NT2/D1 (cell line): ENCODE data around the gene STAM.
"Not testable (repeated sequence)": the region's sequence is repeated elsewhere in the genome, so short reads cannot be mapped to it uniquely, and the experiment has no call there.

Experiments
- DNase-seq: peaks from one replicate; pipeline ENCODE4 v3.0.0-alpha.2; 2011; ENCODE audit warnings: low read depth, low spot score
- H3K27me3 ChIP-seq: 2 replicates; pipeline ENCODE4 v1.6.0; 2011; ENCODE audit warnings: mild to moderate bottlenecking; ENCODE audit not compliant: insufficient read length, insufficient read depth
- H3K36me3 ChIP-seq: 2 replicates; pipeline ENCODE4 v1.6.1; 2011; ENCODE audit warnings: mild to moderate bottlenecking, low read length, mixed read lengths; ENCODE audit not compliant: insufficient read depth, insufficient read length
- H3K4me1 ChIP-seq: 2 replicates; pipeline ENCODE4 v1.5.1; 2011; ENCODE audit not compliant: insufficient read depth, insufficient read length
- H3K4me3 ChIP-seq: 2 replicates; pipeline ENCODE4 v1.5.1; 2011; ENCODE audit warnings: low read depth; ENCODE audit not compliant: insufficient read length
- H3K9ac ChIP-seq: 2 replicates; pipeline ENCODE4 v1.6.0; 2011; ENCODE audit warnings: low read depth; ENCODE audit not compliant: insufficient read length
- H3K9me3 ChIP-seq: 2 replicates; pipeline ENCODE4 v1.5.1; 2011; ENCODE audit warnings: mild to moderate bottlenecking, low read length; ENCODE audit not compliant: insufficient read depth
- SUZ12 ChIP-seq: IDR thresholded peaks from 2 replicates; pipeline ENCODE4 v1.6.1; 2011; ENCODE audit not compliant: insufficient read length, insufficient read depth; ENCODE audit errors: extremely low read depth
- YY1 ChIP-seq: IDR thresholded peaks from 2 replicates; pipeline ENCODE4 v1.6.1; 2011; ENCODE audit not compliant: insufficient read length, insufficient read depth
- ZNF274 ChIP-seq: IDR thresholded peaks from 2 replicates; pipeline ENCODE4 v1.6.1; 2011; ENCODE audit warnings: mild to moderate bottlenecking, low read depth, low read length

STAM gene

DNA sequence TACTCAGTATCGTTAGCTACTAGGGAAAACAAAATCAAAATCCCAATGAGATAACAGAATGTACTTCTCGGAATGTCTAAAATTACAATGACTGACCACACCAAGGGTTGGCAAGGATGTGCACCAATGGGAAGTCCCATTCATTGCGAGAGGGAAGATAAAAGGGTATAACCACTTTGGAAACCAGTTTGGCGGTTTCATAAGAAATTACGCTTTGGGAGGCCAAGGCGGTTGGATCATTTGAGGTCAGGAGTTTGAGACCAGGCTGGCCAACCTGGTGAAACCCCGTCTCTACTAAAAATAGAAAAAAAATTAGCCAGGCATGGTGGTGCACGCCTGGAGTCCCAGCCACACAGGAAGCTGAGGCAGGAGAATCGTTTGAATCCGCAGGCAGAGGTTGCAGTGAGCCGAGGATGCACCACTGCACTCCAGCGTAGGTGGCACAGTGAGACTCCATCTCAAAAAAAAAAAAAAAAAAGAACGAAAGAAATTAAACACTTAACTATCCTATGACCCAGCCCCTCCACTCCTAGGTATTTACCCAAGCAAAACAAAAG, 34.4 kb upstream of the STAM start:
- H3K27me3 ChIP-seq: no peaks in the 10 kb centered on the region
- H3K9me3 ChIP-seq: no peaks in the 10 kb centered on the region
- no peak overlapping the region for H3K9ac ChIP-seq
- H3K4me3 ChIP-seq: no peak overlapping the region
- H3K36me3 ChIP-seq: peaks cover 20% of the 10 kb centered on the region
- H3K4me1 ChIP-seq: no peaks in the 10 kb centered on the region
- TF ChIP-seq SUZ12 (no peak), ZNF274 (no peak)
- no peak for DNase-seq

DNA sequence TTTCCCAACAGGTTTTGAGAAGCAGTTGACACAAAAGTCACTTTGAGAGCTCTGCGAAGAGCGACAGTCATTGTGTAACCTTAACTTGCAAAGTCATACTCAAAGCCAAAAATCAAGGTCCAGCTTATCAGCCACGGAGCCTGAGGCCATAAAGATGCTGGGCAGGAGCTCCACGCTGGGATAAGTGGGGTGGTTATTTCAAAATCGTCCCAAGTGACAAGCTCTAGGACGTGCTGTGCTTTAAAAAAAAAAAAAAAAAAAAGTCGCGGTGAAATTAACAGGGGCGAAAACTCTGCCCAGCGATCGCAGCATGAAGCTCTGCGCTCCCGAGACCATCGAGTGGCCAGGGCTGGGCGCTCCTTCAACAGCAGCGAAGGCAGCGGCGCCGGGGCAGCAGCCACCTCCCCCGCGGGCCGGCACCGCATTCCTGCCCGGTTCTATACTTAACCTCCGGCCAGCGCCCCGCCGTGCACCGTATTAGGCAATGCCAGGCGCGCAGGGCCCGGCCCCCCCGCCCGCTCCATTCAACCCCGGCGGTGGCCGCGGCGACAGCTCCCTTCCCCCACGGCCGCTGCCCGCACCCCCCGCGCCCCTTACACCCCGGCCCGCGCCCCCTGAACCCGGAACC, 27.4 kb upstream of the STAM start:
- no peak for DNase-seq
- Histone ChIP-seq H3K4me1 (no peaks in the 10 kb centered on the region), H3K27me3 (no peaks in the 10 kb centered on the region), H3K9ac (peak overlapping the region; percentile 79), H3K4me3 (peak overlapping the region; percentile 61), H3K9me3 (no peaks in the 10 kb centered on the region), H3K36me3 (peaks cover 23% of the 10 kb centered on the region)
- no peak for TF ChIP-seq ZNF274

DNA sequence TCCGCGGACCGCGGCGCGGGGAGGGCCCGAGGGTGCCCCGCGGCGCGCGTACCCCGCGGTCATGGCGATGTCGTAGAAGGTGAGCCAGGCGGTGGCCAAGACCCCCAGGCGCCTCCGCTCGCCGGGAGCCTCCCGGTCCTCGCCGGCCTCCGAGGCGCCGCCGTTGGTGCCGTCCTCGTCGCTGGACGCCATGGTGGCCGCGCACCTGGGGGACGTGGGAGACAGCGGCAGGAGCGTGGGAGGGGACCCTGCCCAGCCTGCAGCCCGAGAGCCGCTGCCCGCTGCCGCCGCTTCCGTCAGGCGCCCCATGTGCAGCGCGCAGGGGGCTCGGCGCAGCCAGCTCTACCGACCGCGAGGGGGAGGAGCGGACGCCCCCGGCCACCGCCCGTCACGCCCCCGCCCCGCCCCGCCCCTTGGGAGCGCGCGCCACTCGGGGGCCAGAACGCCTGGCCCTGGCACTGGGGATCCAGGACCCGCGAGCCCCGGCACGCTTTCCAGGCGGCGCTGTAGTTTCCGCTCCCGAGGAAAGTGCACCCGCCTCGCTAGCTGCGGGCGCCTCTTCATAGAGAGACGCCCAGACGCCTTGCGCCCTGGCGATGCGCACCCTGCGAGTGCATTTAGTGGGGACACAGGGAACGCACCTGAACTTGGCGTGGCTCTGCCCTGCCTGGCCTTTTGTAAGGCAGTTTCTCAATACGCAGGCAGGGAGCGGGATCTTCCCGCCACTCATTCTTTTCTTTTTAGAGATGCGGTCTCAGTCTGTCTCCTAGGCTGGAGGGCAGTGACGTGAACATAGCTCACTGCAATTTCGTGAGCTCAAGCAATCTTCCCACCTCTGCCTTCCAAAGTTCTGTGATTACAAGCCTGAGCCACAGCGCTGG, 26.7 kb upstream of the STAM start, which contains the start of gene HACD1:
TSS of gene HACD1 (minus strand) at position 344 of the 881 bp plus-strand sequence. CDS start at position 309, 35 bp downstream.
- peak within 1 kb of the TSS; percentile 61 for H3K4me3 ChIP-seq
- H3K36me3 ChIP-seq: peaks cover 23% of the 10 kb centered on the region
- H3K27me3 ChIP-seq: no peaks in the 10 kb centered on the region
- peak within 1 kb of the TSS; percentile 79 for H3K9ac ChIP-seq
- DNase-seq: no peak
- no peaks in the 10 kb centered on the region for H3K9me3 ChIP-seq
- H3K4me1 ChIP-seq: no peaks in the 10 kb centered on the region
- TF ChIP-seq ZNF274 (no peak), YY1 (no peak), SUZ12 (no peak)

DNA sequence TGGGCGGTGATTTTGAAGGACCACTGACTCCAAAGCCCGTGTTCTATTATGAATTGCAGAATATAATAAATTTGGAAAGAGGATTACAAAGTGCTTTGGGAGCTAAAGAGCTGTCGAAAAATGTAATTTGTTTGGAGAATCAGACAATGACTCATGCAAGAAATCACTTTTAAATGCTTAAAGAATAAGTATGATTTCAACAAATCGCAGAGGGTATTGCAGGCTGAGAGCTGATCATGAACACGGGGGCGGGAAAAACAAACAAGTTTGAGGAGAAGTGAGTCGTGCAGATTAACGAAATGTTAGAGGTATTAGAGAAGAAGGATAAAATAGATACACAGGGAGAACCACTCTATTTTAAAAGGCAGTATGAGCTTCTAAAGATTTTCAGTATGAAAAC, 21.9 kb upstream of the STAM start:
- H3K36me3 ChIP-seq: no peaks in the 10 kb centered on the region
- no peaks in the 10 kb centered on the region for H3K27me3 ChIP-seq
- H3K9me3 ChIP-seq: no peaks in the 10 kb centered on the region
- H3K4me3 ChIP-seq: no peak overlapping the region
- no peak for TF ChIP-seq YY1
- no peak for TF ChIP-seq ZNF274
- TF ChIP-seq SUZ12: no peak
- H3K4me1 ChIP-seq: no peaks in the 10 kb centered on the region
- no peak overlapping the region for H3K9ac ChIP-seq
- no peak for DNase-seq

DNA sequence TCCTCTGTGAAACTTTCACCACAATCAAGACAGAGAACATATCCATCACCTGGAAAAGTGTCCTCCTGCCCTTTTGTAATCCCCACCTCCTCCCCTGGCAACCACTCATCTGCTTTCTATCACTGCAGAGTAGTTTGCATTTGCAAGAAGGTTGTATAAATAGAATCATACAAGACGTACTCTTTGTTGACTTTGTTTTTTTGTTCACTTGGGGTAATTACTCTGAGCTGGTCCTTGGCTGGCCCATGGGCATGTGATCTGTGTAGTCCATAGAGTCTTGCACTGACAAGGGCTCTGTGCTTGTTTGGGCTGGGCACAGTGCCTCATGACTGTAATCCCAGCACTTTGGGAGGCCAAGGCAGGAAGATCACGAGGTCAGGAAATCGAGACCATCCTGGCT, 19.0 kb upstream of the STAM start:
- Histone ChIP-seq H3K36me3 (no peaks in the 10 kb centered on the region), H3K27me3 (no peaks in the 10 kb centered on the region), H3K9ac (no peak overlapping the region), H3K4me3 (no peak overlapping the region), H3K9me3 (no peaks in the 10 kb centered on the region; the same call in 1 of the 2 replicates), H3K4me1 (no peaks in the 10 kb centered on the region)
- no peak for TF ChIP-seq YY1
- no peak for TF ChIP-seq SUZ12
- TF ChIP-seq ZNF274: no peak
- no peak for DNase-seq

DNA sequence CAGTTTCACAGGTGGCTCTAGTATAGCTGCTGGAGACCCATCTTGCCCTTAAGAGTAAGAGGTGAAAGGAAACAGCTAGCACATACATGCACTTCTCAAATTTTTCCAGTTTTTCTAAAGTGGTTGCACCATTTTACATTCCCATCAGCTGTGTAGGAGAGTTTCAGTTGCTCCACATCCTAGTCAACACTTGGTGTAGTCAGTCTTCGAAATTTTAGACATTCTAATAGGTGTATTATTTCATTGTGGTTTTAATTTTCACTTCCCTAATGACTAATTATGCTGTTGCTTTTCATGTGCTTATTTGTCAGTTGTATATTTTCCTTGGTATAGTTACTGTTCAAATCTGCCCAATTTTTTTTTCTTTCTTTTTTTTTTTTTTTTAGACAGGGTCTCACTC, 17.3 kb upstream of the STAM start:
- H3K9ac ChIP-seq: no peak overlapping the region

DNA sequence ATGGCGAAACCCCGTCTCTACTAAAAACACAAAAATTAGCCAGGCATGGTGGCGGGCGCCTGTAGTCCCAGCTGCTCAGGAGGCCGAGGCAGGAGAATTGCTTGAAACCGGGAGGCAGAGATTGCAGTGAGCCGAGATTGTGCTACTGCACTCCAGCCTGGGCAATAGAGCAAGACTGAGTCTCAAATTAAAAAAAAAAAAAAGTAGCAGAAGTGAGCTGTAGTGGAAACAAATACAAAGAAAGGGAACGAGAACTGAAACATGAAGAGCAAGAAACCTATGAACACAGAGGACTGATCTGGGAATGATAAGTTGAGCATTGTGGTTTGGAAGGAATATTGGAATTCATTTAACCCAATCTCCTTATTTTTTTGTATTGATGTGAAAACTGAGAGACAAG, 11.4 kb upstream of the STAM start:
- not testable (repeated sequence) for H3K4me3 ChIP-seq, DNase-seq, H3K27me3 ChIP-seq, H3K9ac ChIP-seq, H3K9me3 ChIP-seq, H3K4me1 ChIP-seq, H3K36me3 ChIP-seq

More for the DNA sequence above, 17.3 kb upstream of the STAM start:
- no peaks in the 10 kb centered on the region; the same call in 1 of the 2 replicates for H3K9me3 ChIP-seq
- no peak for DNase-seq
- H3K36me3 ChIP-seq: no peaks in the 10 kb centered on the region
- H3K4me3 ChIP-seq: no peak overlapping the region
- no peaks in the 10 kb centered on the region for H3K4me1 ChIP-seq
- TF ChIP-seq YY1: no peak
- no peak for TF ChIP-seq SUZ12
- TF ChIP-seq ZNF274: no peak
- no peaks in the 10 kb centered on the region for H3K27me3 ChIP-seq
